T-helper 2 cell treated with Interferon-gamma antibody and Interleukin-4, amounts not matched to agents 100 ng/mL and 5 ng/mL, for 36 hours (primary cell): Measurements from ENCODE around the gene HGS. TPM values are rescaled to one million over a fixed set of nuclear protein-coding genes. Genes with fewer than 3 reads are reported as not detected.

ENCODE experiments used
- intact Hi-C: fragments of 100-400 bp; cut with micrococcal nuclease; formaldehyde crosslinking; loops from one replicate; pipeline ENCODE4 v1.15.1; 2023
- total RNA-seq: library from RNA; stranded (reverse); gene quantifications from 2 replicates; pipeline ENCODE4 v1.2.3, GENCODE V29; 2022

Gene HGS
- 117 and 118 TPM in 2 replicates for total RNA-seq

GRCh38 chr17:81683584-81684441 lies at the start of gene HGS, which contains the start of gene ARL16:
Gene HGS, plus strand, starts transcription at chr17:81684011. Its CDS starts 56 bp downstream, at chr17:81684067.
Gene ARL16, minus strand, starts transcription at chr17:81683797. Its CDS starts 44 bp downstream, at chr17:81683753.
- intact Hi-C loops, result loop anchor here (2.0 kb wide), 2 partner anchors 17 to 131 kb away; partner anchors contain the start of genes CCDC137, FAAP100 and OXLD1

GRCh38 chr17:81635431-81635830 lies 48.4 kb upstream of the HGS start:
- intact Hi-C loops, result no loop called here

GRCh38 chr17:81635973-81636504 lies 47.8 kb upstream of the HGS start:
- intact Hi-C loops, result loop anchor here (2.0 kb wide), 1 partner anchor 31 kb away; the partner anchor contains the start of genes CCDC137 and OXLD1

- intact Hi-C loops, result loop anchor here (2.0 kb wide), 1 partner anchor 30 kb away; the partner anchor contains the start of genes CCDC137 and OXLD1
These were observed 47.1 kb upstream of the HGS start, which contains the start of the genes NPLOC4 and TSPAN10 for GRCh38 chr17:81636505-81637288. Gene NPLOC4, minus strand, starts transcription at chr17:81637112. Its CDS starts 182 bp downstream, at chr17:81636930. Gene TSPAN10, plus strand, starts transcription at chr17:81637196. Its CDS starts 5,217 bp downstream, at chr17:81642413.

- intact Hi-C loops, result no loop called here
These were observed 45.1 kb upstream of the HGS start for GRCh38 chr17:81638683-81639082.

- intact Hi-C loops, result no loop called here
These were observed 43.8 kb upstream of the HGS start for GRCh38 chr17:81640011-81640410.

- intact Hi-C loops, result no loop called here
These were observed 41.9 kb upstream of the HGS start for GRCh38 chr17:81641825-81642489.

GRCh38 chr17:81644496-81644895 lies 39.3 kb upstream of the HGS start:
- intact Hi-C loops, result no loop called here

- intact Hi-C loops, result no loop called here
These were observed 38.5 kb upstream of the HGS start for GRCh38 chr17:81644976-81645952.

- intact Hi-C loops, result no loop called here
These were observed 36.8 kb upstream of the HGS start for GRCh38 chr17:81646869-81647600.

- intact Hi-C loops, result no loop called here
These were observed 36.2 kb upstream of the HGS start for GRCh38 chr17:81647640-81648012.

- intact Hi-C loops, result no loop called here
These were observed 35.7 kb upstream of the HGS start for GRCh38 chr17:81648013-81648706.

- intact Hi-C loops, result no loop called here
These were observed 35.1 kb upstream of the HGS start for GRCh38 chr17:81648707-81649085.

GRCh38 chr17:81650951-81651350 lies 32.9 kb upstream of the HGS start:
- intact Hi-C loops, result no loop called here

- intact Hi-C loops, result no loop called here
These were observed 32.1 kb upstream of the HGS start for GRCh38 chr17:81651692-81652091.

- intact Hi-C loops, result no loop called here
These were observed 30.7 kb upstream of the HGS start for GRCh38 chr17:81652906-81653771.

GRCh38 chr17:81655378-81656117 lies 28.3 kb upstream of the HGS start:
- intact Hi-C loops, result no loop called here
